Type B pancreatic cell (in vitro differentiated cells): ENCODE data around the gene PRR36. TPM values are rescaled to one million over a fixed set of nuclear protein-coding genes. Genes with fewer than 3 reads are reported as not detected.

Experiments used
- DNase-seq: peaks from one replicate; pipeline ENCODE4 v3.0.0; 2021; ENCODE audit warnings: mixed read lengths; ENCODE audit not compliant: unreplicated experiment; ENCODE audit errors: extremely low spot score
- H3K27ac Mint-ChIP-seq: 2 replicates; pipeline ENCODE4 v1.8.0; 2021; ENCODE audit warnings: mild to moderate bottlenecking, mixed read lengths
- H3K27me3 Mint-ChIP-seq: 2 replicates; pipeline ENCODE4 v1.8.0; 2021; ENCODE audit warnings: mixed read lengths
- H3K36me3 Mint-ChIP-seq: 2 replicates; pipeline ENCODE4 v1.8.0; 2021; ENCODE audit warnings: mixed read lengths
- H3K4me1 Mint-ChIP-seq: one replicate; pipeline ENCODE4 v1.8.0; 2021; ENCODE audit warnings: mixed read lengths; ENCODE audit not compliant: unreplicated experiment
- H3K4me3 Mint-ChIP-seq: 2 replicates; pipeline ENCODE4 v1.8.0; 2021; ENCODE audit warnings: mild to moderate bottlenecking, mixed read lengths
- H3K9me3 Mint-ChIP-seq: 2 replicates; pipeline ENCODE4 v1.8.0; 2021; ENCODE audit warnings: mixed read lengths
- total RNA-seq: library from RNA; stranded (reverse); gene quantifications from 2 replicates; pipeline ENCODE4 v1.2.1, GENCODE V29; 2021; ENCODE audit warnings: low replicate concordance
- TF ChIP-seq, protein P1 (sequence below): fragments of 200-600 bp; sonication (generic); conservative IDR thresholded peaks from 2 replicates; pipeline ENCODE4 v1.5.0; 2021; ENCODE audit warnings: antibody characterized with exemption, mild to moderate bottlenecking

The PRR36 gene
- total RNA-seq, 1 donor from 2014 or later, result 10.9 TPM

DNA sequence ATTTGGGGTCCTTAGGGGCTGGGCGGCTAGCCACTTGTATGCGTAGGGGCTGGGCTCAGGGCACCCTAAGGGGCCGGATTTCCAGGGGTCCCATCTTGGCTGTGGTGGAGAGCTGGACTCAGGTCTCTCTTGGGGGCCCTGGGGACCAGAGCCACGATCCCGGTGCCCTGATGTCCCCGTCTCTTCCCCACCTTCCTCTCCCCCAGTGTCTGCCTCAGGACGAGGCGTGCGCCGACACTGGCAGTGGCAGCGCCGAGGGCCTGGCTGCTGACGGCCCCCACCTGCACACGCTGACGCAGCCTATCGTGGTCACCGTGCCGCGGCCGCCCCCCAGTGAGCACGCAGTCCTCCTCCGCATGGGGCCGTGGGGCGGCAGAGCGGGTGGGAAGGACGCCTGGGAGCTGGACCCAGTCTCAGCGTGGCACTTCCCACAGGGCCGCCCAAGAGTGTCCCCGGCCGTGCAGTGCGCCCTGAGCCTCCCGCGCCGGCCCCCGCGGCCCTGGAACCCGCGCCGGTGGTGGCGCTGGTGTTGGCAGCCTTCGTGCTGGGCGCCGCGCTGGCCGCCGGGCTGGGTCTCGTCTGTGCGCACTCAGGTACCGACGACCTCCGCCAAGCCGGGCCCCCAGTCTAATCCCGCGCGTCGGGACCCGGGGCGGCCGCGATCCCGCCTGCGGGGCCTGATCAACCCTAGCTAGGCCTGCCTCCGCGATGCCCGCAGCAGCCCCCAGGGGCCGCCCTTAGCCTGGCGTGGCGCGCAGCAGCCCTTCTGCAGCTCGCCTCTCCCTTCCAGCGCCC, 43.3 kb upstream of the PRR36 start:
- DNase-seq, result no peak
- H3K4me1 Mint-ChIP-seq, result peaks cover 13% of the 10 kb centered on the region
- TF ChIP-seq, protein P1, sequence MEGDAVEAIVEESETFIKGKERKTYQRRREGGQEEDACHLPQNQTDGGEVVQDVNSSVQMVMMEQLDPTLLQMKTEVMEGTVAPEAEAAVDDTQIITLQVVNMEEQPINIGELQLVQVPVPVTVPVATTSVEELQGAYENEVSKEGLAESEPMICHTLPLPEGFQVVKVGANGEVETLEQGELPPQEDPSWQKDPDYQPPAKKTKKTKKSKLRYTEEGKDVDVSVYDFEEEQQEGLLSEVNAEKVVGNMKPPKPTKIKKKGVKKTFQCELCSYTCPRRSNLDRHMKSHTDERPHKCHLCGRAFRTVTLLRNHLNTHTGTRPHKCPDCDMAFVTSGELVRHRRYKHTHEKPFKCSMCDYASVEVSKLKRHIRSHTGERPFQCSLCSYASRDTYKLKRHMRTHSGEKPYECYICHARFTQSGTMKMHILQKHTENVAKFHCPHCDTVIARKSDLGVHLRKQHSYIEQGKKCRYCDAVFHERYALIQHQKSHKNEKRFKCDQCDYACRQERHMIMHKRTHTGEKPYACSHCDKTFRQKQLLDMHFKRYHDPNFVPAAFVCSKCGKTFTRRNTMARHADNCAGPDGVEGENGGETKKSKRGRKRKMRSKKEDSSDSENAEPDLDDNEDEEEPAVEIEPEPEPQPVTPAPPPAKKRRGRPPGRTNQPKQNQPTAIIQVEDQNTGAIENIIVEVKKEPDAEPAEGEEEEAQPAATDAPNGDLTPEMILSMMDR, result peak; percentile 70
- H3K4me3 Mint-ChIP-seq, result peak overlapping the region; percentile 82
- H3K27me3 Mint-ChIP-seq, result peaks cover 42% of the 10 kb centered on the region
- H3K36me3 Mint-ChIP-seq, result peaks cover 4% of the 10 kb centered on the region
- peak overlapping the region; percentile 61 for H3K27ac Mint-ChIP-seq
- H3K9me3 Mint-ChIP-seq, result no peaks in the 10 kb centered on the region

DNA sequence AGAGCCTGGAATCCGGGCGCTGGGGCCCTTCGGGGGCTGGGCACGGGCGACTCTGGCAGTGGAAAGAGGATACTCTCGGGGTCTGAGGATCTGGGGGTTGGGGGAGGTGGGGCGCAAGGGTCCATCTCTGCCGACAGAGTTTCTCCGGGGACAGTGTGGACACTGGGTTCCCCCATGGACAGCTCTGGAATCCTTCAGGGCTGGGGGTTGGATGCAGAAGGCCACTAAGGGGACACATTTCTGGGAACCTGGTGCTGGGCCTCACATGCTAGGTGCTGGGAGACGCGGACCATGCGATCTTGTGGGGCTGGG, 42.7 kb upstream of the PRR36 start:
- TF ChIP-seq, protein P1, result no peak
- no peak for DNase-seq
- Mint-ChIP-seq H3K27ac (peak overlapping the region; percentile 56), H3K27me3 (peaks cover 42% of the 10 kb centered on the region), H3K4me3 (peak overlapping the region; percentile 82), H3K36me3 (peaks cover 4% of the 10 kb centered on the region), H3K4me1 (peaks cover 13% of the 10 kb centered on the region), H3K9me3 (no peaks in the 10 kb centered on the region)

DNA sequence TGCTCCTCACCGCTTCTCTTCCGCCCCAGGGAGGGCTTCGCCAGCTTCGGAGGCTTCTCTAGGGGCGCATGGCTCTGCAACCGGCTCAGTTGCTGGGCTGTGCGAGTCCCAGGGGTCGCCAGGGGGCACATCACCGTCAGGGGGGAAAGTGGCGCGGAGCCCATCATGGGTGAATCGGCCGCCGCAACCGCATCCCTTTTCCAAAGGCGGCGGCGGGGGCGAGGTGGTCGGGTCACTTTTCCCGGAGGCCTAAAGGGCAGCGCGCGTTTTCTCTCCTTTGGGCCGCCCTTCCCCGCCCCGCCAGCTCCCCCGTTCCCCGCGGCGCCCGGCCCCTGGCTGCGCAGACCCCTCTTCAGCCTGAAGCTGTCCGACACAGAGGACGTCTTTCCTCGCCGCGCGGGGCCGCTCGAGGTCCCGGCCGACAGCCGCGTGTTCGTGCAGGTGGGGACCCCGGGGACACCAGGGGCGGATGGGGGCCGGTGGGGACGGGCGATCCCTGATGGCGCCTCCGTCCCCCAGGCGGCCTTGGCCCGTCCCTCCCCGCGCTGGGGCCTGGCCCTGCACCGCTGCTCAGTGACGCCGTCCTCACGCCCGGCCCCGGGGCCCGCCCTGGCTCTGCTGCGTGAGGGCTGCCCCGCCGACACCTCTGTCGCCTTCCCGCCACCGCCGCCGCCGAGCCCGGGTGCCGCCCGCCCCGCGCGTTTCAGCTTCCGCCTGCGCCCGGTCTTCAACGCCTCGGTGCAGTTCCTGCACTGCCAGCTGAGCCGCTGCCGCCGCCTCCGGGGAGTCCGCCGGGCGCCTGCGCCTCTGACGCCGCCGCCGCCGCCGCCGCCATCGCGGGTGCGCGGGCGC, 42.1 kb upstream of the PRR36 start:
- Mint-ChIP-seq H3K27ac (no peak overlapping the region), H3K4me1 (peaks cover 12% of the 10 kb centered on the region), H3K36me3 (peaks cover 4% of the 10 kb centered on the region), H3K4me3 (peak overlapping the region; percentile 65), H3K9me3 (no peaks in the 10 kb centered on the region), H3K27me3 (peaks cover 42% of the 10 kb centered on the region)
- DNase-seq, result no peak
- TF ChIP-seq, protein P1, result peak; percentile 11

DNA sequence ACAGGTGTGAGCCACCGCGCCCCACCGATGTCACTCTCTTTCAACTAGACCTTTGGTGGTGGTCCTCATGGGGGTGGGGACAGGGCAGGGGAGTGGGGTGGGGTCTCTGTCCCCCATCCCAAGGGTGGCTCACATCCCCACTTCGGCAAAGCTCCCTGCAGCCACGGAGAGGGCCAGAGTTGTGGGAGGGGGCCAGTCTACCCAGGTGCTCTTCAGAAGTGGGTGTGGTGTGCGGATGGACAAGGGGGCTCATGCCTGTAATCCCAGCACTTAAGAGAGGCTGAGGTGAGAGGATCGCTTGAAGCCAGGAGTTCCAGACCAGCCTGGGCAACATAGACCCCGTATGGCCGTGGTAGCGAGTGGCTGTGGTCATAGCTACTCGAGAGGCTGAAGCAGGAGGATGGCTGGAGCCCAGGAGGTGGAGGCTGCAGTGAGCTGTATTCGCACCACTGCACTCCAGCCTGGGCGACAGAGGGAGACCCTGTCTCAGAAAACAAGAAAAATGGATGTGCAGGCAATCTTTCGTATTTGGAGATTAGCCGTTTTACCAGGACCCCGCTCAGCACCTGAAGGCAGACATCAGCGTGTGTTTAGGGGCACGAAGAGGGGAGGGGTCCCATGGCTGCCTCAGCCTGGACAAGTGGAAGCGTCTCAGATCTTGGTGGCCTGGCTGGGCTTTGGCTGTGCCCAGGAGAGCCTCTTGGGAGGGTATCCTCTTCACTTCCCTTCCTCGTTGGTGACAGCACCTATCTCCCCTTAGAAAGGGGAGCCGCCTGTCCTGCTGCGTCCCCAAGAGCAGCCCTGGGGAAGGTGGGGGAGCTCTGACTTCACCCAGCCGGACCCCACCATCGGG, 41.3 kb upstream of the PRR36 start:
- Mint-ChIP-seq H3K36me3 (peaks cover 4% of the 10 kb centered on the region), H3K27me3 (peaks cover 42% of the 10 kb centered on the region), H3K4me1 (peaks cover 6% of the 10 kb centered on the region), H3K9me3 (no peaks in the 10 kb centered on the region), H3K4me3 (peak overlapping the region; percentile 65), H3K27ac (peak overlapping the region; percentile 50)
- DNase-seq, result no peak
- TF ChIP-seq, protein P1, result no peak

DNA sequence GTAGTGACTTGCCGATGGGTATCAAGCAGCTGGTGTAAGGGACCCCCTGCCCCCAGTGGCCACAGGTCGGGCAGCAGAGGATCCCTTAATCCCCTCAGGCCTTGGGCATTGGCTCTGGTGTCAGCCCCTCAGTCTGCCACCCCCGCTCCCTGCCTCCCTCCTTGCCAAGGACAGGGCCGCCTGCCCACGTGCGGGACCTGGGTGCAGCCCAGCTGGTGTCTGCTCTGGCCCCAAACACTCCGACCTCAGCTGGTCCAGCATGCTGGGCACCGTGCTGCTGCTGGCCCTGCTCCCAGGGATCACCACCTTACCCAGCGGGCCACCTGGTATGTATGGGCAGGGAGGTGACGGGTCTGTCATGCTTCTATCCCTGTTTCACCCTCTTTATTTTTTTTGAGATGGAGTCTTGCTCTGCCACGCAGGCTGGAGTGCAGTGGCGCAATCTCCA, 40.4 kb upstream of the PRR36 start, which contains the start of gene TGFBR3L:
Gene TGFBR3L (plus strand): TSS at position 233 of the 448 bp plus-strand sequence.
- peak within 1 kb of the TSS; percentile 50 for H3K27ac Mint-ChIP-seq
- no peak for DNase-seq
- TF ChIP-seq, protein P1, result no peak
- peaks cover 4% of the 10 kb centered on the region for H3K36me3 Mint-ChIP-seq
- no peaks in the 10 kb centered on the region for H3K9me3 Mint-ChIP-seq
- H3K4me3 Mint-ChIP-seq, result peak within 1 kb of the TSS; percentile 65
- peaks cover 1% of the 10 kb centered on the region for H3K4me1 Mint-ChIP-seq
- H3K27me3 Mint-ChIP-seq, result peaks cover 36% of the 10 kb centered on the region
